ENCODE measurements around the gene BRAT1.

Gene BRAT1

GRCh38 chr7:2495418-2496299, 59.7 kb downstream of the BRAT1 start:
- no peak for DNase-seq (ENCODE audit: low read depth)

GRCh38 chr7:2494191-2495130, 60.9 kb downstream of the BRAT1 start:
- no peak for DNase-seq (ENCODE audit: low read depth)

- DNase-seq (ENCODE audit: low read depth), result peak; percentile 59
Observed at GRCh38 chr7:2493205-2494164, 61.8 kb downstream of the BRAT1 start.

- DNase-seq (ENCODE audit: low read depth), result no peak
Observed at GRCh38 chr7:2492038-2492437, 63.3 kb downstream of the BRAT1 start.

- no peak for DNase-seq (ENCODE audit: low read depth)
Observed at GRCh38 chr7:2490181-2490651, 65.1 kb downstream of the BRAT1 start.

GRCh38 chr7:2488681-2489080, 66.6 kb downstream of the BRAT1 start:
- DNase-seq (ENCODE audit: low read depth), result no peak

GRCh38 chr7:2488272-2488645, 67.1 kb downstream of the BRAT1 start:
- DNase-seq (ENCODE audit: low read depth), result peak; percentile 33

Measured in EH (cell line).